Stomach (tissue), 9 donors: ENCODE data around the gene PRKCH. TPM values are rescaled to one million over a fixed set of nuclear protein-coding genes. Genes with fewer than 3 reads are reported as not detected.

Source experiments
- DNase-seq, 2 donors: peaks; one replicate each; pipeline versions ENCODE4 v3.0.0 to v3.0.0-alpha.2; 2013 to 2019
- H3K27ac ChIP-seq, 5 donors: fragments of 200-600 bp in 4 of 5; sonication (generic) in 4 of 5; one replicate each; pipeline ENCODE4 v1.5.1; 2013 to 2019; ENCODE audit warnings: mild to moderate bottlenecking in 1 of 5, moderate library complexity in 1 of 5
- H3K27me3 ChIP-seq, 3 donors: fragments of 200-600 bp; sonication (generic); one replicate each; pipeline ENCODE4 v1.5.1; 2017 to 2019; ENCODE audit warnings: mixed run types in 1 of 3
- H3K36me3 ChIP-seq, 4 donors: fragments of 200-600 bp; sonication (generic); 1 replicate in 3 of 4; 2 replicates in 1 of 4; pipeline ENCODE4 v1.5.1; 2016 to 2019
- H3K4me1 ChIP-seq, 4 donors: fragments of 200-600 bp; sonication (generic); one replicate each; pipeline ENCODE4 v1.5.1; 2016 to 2019
- H3K4me3 ChIP-seq, 4 donors: fragments of 200-600 bp; sonication (generic) in 3 of 4; one replicate each; pipeline ENCODE4 v1.5.1; 2016 to 2019; ENCODE audit warnings: mild to moderate bottlenecking in 1 of 4
- H3K9me3 ChIP-seq, 4 donors: fragments of 200-600 bp; sonication (generic); one replicate each; pipeline ENCODE4 v1.5.1; 2016 to 2019
- EP300 ChIP-seq: sonication (generic); formaldehyde crosslinking; IDR thresholded peaks from one replicate; pipeline ENCODE4 v1.6.1; 2017; ENCODE audit warnings: antibody characterized with exemption
- POLR2A ChIP-seq, 4 donors: fragments of 450-650 bp; IDR thresholded peaks; one replicate each; pipeline ENCODE4 v1.6.1; 2016; ENCODE audit warnings: antibody characterized with exemption in 4 of 4, control low read depth in 2 of 4, mild to moderate bottlenecking in 1 of 4, moderate library complexity in 1 of 4
- POLR2AphosphoS5 ChIP-seq, 3 donors: sonication (generic); formaldehyde crosslinking; IDR thresholded peaks; one replicate each; pipeline ENCODE4 v1.6.1; 2016; ENCODE audit warnings: antibody characterized with exemption in 3 of 3
- WGBS, 5 donors: extraction: QIAGEN DNeasy Blood & Tissue Kit in 3 of 5; methylation state at CpG; one replicate each; pipeline versions ENCODE4 v1.1.5 to v1.1.7; 2013 to 2018; 5-methylcytosine and 5-hydroxymethylcytosine counted together
- intact Hi-C: fragments of 100-400 bp; cut with DNase I; formaldehyde crosslinking; loops from one replicate; pipeline ENCODE4 v1.15.1; 2023; ENCODE audit warnings: low total_unique reads
- polyA plus RNA-seq, 3 donors: library from polyadenylated mRNA; stranded (reverse); fragments of 200-250 nt; gene quantifications; one replicate each; pipeline ENCODE4 v1.2.3, GENCODE V29; 2013
- total RNA-seq, 5 donors: library from RNA; depleted of rRNA; stranded (reverse); fragments of >200 nt; gene quantifications; one replicate each; pipeline versions ENCODE4 v1.1.0 to v1.2.3, GENCODE V29; 2014 to 2016
- TF ChIP-seq, protein P1 (sequence below), 7 experiments: fragments of 450-650 bp in 4 of 7; fragments of 200-600 bp in 3 of 7; sonication (generic) in 3 of 7; IDR thresholded peaks; one replicate each; pipeline ENCODE4 v1.5.1; 2016 to 2019; ENCODE audit warnings: antibody characterized with exemption in 7 of 7, control low read depth in 2 of 7, mild to moderate bottlenecking in 1 of 7
- donor health status: healthy with polysubstance abuse.
- donor health status: Bipolar disorder and iron deficiency.
- donor health status: healthy.

Gene PRKCH
- total and polyA plus RNA-seq, 8 donors: 5.5 to 84.0 (median 14.7) TPM

DNA sequence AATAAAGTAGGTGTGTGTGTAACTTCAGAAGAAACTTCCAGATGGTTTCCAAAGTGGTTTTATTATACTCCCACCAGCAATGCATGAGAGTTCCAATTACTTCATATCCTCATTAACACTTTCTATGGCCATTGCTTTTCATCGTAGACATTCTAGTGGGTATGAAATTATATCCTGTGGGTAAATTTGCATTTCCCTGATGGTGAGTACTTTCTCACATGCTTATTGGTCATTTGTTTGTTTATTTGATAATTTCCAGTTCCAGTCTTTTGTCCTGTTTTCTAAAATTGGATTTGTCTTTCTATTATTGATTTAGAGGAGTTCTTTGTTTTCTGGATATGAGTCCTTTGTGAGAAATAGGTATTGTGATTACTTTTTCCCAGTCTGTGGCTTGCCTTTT is 70.9 kb downstream of the PRKCH start:
- H3K4me1 ChIP-seq: peaks cover 0 to 9% (median 8%) of the 10 kb centered on the region in 4 donors
- TF ChIP-seq, protein P1, sequence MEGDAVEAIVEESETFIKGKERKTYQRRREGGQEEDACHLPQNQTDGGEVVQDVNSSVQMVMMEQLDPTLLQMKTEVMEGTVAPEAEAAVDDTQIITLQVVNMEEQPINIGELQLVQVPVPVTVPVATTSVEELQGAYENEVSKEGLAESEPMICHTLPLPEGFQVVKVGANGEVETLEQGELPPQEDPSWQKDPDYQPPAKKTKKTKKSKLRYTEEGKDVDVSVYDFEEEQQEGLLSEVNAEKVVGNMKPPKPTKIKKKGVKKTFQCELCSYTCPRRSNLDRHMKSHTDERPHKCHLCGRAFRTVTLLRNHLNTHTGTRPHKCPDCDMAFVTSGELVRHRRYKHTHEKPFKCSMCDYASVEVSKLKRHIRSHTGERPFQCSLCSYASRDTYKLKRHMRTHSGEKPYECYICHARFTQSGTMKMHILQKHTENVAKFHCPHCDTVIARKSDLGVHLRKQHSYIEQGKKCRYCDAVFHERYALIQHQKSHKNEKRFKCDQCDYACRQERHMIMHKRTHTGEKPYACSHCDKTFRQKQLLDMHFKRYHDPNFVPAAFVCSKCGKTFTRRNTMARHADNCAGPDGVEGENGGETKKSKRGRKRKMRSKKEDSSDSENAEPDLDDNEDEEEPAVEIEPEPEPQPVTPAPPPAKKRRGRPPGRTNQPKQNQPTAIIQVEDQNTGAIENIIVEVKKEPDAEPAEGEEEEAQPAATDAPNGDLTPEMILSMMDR (IDR thresholded peaks at IDR 0.05): no peak
- TF ChIP-seq POLR2A (IDR thresholded peaks at IDR 0.05) (no peak), EP300 (no peak)
- intact Hi-C loops: no loop called here
- WGBS, 5 donors: 72 to 86% (median 76%) methylated on average over 1 of the region's 1 CpG
- H3K9me3 ChIP-seq: no peaks in the 10 kb centered on the region
- H3K4me3 ChIP-seq: no peak overlapping the region
- DNase-seq: no peak
- no peak overlapping the region for H3K27ac ChIP-seq
- no peaks in the 10 kb centered on the region for H3K36me3 ChIP-seq
- H3K27me3 ChIP-seq: no peaks in the 10 kb centered on the region

- no peaks in the 10 kb centered on the region for H3K9me3 ChIP-seq
- H3K4me3 ChIP-seq: no peak overlapping the region
- TF ChIP-seq POLR2A (IDR thresholded peaks at IDR 0.05) (no peak), POLR2AphosphoS5 (IDR thresholded peaks at IDR 0.05) (no peak), EP300 (no peak)
- TF ChIP-seq, protein P1 (IDR thresholded peaks at IDR 0.05): no peak
- H3K4me1 ChIP-seq: peaks cover 0 to 17% (median 10%) of the 10 kb centered on the region in 4 donors
- no peak for DNase-seq
- H3K27ac ChIP-seq: no peak overlapping the region
- WGBS, 5 donors: 44 to 88% (median 82%) methylated on average over 1 of the region's 1 CpG
- intact Hi-C loops: no loop called here
- no peaks in the 10 kb centered on the region for H3K27me3 ChIP-seq
- no peaks in the 10 kb centered on the region for H3K36me3 ChIP-seq
Measured at GRCh38 chr14:61394542-61394941, 73.2 kb downstream of the PRKCH start.

DNA sequence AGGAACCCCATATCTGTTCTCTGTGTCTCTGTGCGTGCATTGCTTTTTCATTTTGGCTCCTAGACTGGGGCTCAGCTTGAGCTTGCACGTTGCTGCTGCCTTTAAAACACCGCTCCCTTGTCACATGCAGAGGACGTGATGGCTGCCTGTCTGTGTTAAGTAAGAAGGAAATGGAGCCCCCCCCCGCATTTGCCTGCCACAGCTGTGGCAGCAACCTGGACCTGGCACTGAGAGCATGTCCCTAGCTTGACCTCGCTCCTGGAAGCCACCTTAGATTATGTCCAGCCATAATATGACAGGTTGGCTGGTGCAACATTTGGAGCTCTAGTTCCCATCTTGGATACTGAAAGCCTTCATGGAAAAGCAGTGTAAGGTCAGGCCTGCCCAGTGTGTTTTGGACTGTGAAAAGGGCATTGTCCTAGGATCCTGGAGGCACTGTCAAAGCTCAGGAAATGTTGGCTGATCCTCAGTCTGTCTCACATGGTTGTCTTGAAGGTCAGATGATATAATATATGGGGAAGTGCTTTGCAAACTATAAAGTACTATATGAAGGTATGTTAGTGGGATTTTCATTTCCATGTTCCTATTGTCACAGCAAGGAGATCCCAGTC is 73.8 kb downstream of the PRKCH start:
- Histone ChIP-seq H3K4me1 (peaks cover 0 to 23% (median 10%) of the 10 kb centered on the region in 4 donors), H3K36me3 (no peaks in the 10 kb centered on the region), H3K27me3 (no peaks in the 10 kb centered on the region), H3K9me3 (no peaks in the 10 kb centered on the region), H3K27ac (no peak overlapping the region), H3K4me3 (no peak overlapping the region)
- DNase-seq: no peak
- TF ChIP-seq, protein P1 (IDR thresholded peaks at IDR 0.05): no peak
- no peak for TF ChIP-seq POLR2A (IDR thresholded peaks at IDR 0.05)
- no peak for TF ChIP-seq EP300
- no peak for TF ChIP-seq POLR2AphosphoS5 (IDR thresholded peaks at IDR 0.05)
- 72 to 82% (median 74%) methylated on average over 4 to 6 of the region's 6 CpGs for WGBS, 5 donors
- intact Hi-C loops: no loop called here

GRCh38 chr14:61396279-61396678 is 74.9 kb downstream of the PRKCH start:
- Histone ChIP-seq H3K27me3 (no peaks in the 10 kb centered on the region), H3K4me1 (peaks cover 0 to 23% (median 10%) of the 10 kb centered on the region in 4 donors), H3K9me3 (no peaks in the 10 kb centered on the region), H3K4me3 (no peak overlapping the region), H3K27ac (no peak overlapping the region), H3K36me3 (no peaks in the 10 kb centered on the region)
- intact Hi-C loops: no loop called here
- WGBS, 5 donors: 52 to 79% (median 71%) methylated on average over 1 of the region's 1 CpG
- DNase-seq: no peak
- no peak for TF ChIP-seq EP300
- TF ChIP-seq POLR2A (IDR thresholded peaks at IDR 0.05): no peak
- TF ChIP-seq POLR2AphosphoS5 (IDR thresholded peaks at IDR 0.05): no peak
- TF ChIP-seq, protein P1 (IDR thresholded peaks at IDR 0.05): no peak
